Measurements from ENCODE around the gene ABLIM2. TPM values are rescaled to one million over a fixed set of nuclear protein-coding genes. Genes with fewer than 3 reads are reported as not detected.
A peak's percentile ranks its signal among the peaks of the same experiment; 100 is the strongest.

Gene ABLIM2
- total RNA-seq, 1 donor from 2014 or later: 5.2 TPM

GRCh38 chr4:8033829-8034528 is 124.6 kb downstream of the ABLIM2 start:
- Histone ChIP-seq H3K27ac (no peak overlapping the region), H3K36me3 (no peaks in the 10 kb centered on the region), H3K27me3 (ENCODE audit: low read depth) (no peaks in the 10 kb centered on the region), H3K9me3 (no peaks in the 10 kb centered on the region), H3K4me1 (no peaks in the 10 kb centered on the region), H3K4me3 (no peak overlapping the region)
- peak in 1 of 2 donors; percentile 5 for ATAC-seq
- intact Hi-C loops (cut with DNase I): no loop called here
- TF ChIP-seq CTCF (IDR thresholded peaks at IDR 0.05): no peak
- no peak for DNase-seq

- no peak for TF ChIP-seq CTCF (IDR thresholded peaks at IDR 0.05)
- H3K4me1 ChIP-seq: no peaks in the 10 kb centered on the region
- H3K9me3 ChIP-seq: no peaks in the 10 kb centered on the region
- H3K36me3 ChIP-seq: no peaks in the 10 kb centered on the region
- DNase-seq (no peak), ATAC-seq (no peak)
- no peak overlapping the region for H3K4me3 ChIP-seq
- no peak overlapping the region for H3K27ac ChIP-seq
- intact Hi-C loops (cut with DNase I): no loop called here
- H3K27me3 ChIP-seq (ENCODE audit: low read depth): no peaks in the 10 kb centered on the region
Observed at GRCh38 chr4:8033067-8033755, 125.4 kb downstream of the ABLIM2 start.

GRCh38 chr4:8032381-8032780 is 126.2 kb downstream of the ABLIM2 start:
- intact Hi-C loops (cut with DNase I): no loop called here
- no peak for DNase-seq
- no peaks in the 10 kb centered on the region for H3K27me3 ChIP-seq (ENCODE audit: low read depth)
- TF ChIP-seq CTCF (IDR thresholded peaks at IDR 0.05): no peak
- H3K9me3 ChIP-seq: no peaks in the 10 kb centered on the region
- no peak overlapping the region for H3K27ac ChIP-seq
- H3K4me1 ChIP-seq: no peaks in the 10 kb centered on the region
- no peaks in the 10 kb centered on the region for H3K36me3 ChIP-seq
- no peak for ATAC-seq
- no peak overlapping the region for H3K4me3 ChIP-seq

GRCh38 chr4:8030121-8030781 is 128.4 kb downstream of the ABLIM2 start:
- intact Hi-C loops (cut with DNase I): no loop called here
- no peak overlapping the region for H3K4me3 ChIP-seq
- DNase-seq (no peak), ATAC-seq (no peak)
- no peaks in the 10 kb centered on the region for H3K9me3 ChIP-seq
- H3K27ac ChIP-seq: no peak overlapping the region
- no peaks in the 10 kb centered on the region for H3K4me1 ChIP-seq
- no peak for TF ChIP-seq CTCF (IDR thresholded peaks at IDR 0.05)
- no peaks in the 10 kb centered on the region for H3K36me3 ChIP-seq
- H3K27me3 ChIP-seq (ENCODE audit: low read depth): no peaks in the 10 kb centered on the region

- no peak overlapping the region for H3K27ac ChIP-seq
- H3K9me3 ChIP-seq: no peaks in the 10 kb centered on the region
- H3K4me3 ChIP-seq: no peak overlapping the region
- ATAC-seq (no peak), DNase-seq (no peak)
- no peak for TF ChIP-seq CTCF (IDR thresholded peaks at IDR 0.05)
- intact Hi-C loops (cut with DNase I): no loop called here
- no peaks in the 10 kb centered on the region for H3K4me1 ChIP-seq
- H3K36me3 ChIP-seq: no peaks in the 10 kb centered on the region
- no peaks in the 10 kb centered on the region for H3K27me3 ChIP-seq (ENCODE audit: low read depth)
Observed at GRCh38 chr4:8029689-8030088, 128.9 kb downstream of the ABLIM2 start.

Data from lower lobe of right lung (tissue), 2 donors.